HG02852 (cell line): ENCODE data around the gene GREM2.

Experiments
- ATAC-seq: cut with Tn5 transposase; IDR thresholded peaks from one replicate; pipeline ENCODE4 v1.9.1; 2021; ENCODE audit warnings: mild to moderate bottlenecking, moderate library complexity; ENCODE audit not compliant: unreplicated experiment

Gene GREM2

DNA sequence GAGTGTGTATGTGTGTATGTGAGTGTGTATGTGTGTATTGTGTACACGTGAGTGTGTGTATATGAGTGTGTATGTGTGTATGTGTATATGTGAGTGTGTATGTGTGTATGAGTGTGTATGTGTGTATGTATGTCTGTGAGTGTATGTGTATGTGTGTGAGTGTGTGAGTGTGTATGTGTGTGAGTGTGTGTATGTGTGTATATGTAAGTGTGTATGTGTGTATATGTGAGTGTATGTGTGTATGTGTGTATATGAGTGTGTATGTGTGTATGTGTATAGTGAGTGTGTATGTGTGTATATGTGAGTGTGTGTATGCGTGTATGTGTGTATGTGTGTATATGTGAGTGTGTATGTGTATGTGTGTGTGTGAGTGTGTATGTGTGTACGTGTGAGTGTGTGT is 49.2 kb downstream of the GREM2 start:
- ATAC-seq = no peak

GRCh38 chr1:240562111-240562590 is 49.8 kb downstream of the GREM2 start:
- no peak for ATAC-seq

GRCh38 chr1:240559781-240560180 is 52.2 kb downstream of the GREM2 start:
- no peak for ATAC-seq

DNA sequence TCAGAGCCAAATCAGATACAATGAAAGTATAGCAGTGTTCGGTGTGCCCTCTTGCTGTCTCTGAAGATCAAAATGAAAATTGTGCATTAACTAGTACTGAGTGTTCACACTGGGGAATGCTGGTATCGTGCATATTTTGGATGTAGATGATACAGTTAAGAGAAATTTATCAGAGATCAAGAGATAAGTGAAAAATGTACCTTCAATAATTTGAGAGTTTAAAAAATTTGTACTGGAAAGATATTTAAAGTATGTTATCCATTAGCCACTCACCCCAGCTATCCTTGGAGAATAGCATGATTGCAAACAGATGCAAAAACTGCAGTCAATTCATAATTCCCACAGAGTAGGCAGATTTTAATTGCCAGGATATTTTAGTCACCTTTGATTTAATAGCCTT is 56.4 kb downstream of the GREM2 start:
- no peak for ATAC-seq

GRCh38 chr1:240553351-240553750 is 58.6 kb downstream of the GREM2 start:
- no peak for ATAC-seq

DNA sequence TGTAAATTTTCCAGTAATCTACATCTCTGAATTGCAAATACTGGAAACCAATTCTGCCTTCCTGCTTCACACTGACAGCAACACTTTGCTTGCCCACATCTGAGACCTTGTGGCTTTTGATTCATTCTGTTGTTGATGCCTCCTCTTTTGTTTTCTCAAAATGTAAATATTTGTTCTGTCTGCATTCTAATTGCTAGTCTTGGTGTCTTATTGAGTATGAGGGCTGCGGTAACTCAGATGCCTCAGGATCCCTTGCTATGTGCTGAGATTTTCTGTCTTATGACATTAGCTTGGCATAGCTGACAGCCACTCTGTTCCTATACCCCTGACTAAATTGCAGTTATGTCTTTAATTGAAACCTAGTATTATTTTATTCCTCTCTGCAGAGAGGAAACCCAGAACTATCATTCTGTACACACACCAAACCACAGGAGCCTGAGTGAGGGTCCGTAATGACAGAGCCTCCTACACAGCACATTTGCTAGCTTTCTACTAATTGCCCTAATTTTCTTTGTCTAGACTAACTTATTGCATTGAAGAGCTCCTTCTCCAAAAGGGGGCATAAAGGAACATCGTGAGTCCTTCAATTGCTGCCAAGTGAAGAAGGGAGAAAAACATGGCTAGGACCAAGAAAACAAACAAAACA is 72.1 kb downstream of the GREM2 start:
- ATAC-seq = no peak

DNA sequence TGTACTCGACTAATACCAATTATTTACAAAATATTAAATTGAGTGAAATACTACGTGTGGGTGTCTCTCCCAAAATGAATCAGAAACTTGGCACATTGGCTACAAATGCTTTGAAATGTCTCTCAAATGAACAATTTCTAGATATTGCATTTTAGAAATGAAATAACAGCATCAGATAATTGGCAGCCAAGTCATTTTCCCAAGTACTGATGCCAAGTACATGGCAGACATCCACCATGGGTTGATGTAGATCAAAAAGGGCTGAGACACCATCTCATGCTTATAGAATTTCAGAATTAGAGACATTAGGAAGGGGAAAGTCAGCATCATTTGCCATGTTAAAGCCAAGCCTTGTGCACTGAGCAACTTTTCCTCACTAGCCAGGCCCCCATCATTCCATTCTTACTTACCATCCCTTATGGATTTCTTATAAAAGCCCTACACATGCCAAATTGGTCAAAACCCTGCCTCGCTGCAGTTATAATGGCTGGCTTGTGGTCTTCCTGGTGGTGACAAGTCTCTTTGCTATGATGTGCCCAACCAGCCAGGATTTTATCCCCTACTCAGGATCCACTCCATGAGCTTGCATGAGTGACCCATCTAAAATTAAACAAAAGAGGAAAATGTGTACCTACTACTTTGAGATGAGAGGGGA is 73.1 kb downstream of the GREM2 start:
- ATAC-seq = no peak

DNA sequence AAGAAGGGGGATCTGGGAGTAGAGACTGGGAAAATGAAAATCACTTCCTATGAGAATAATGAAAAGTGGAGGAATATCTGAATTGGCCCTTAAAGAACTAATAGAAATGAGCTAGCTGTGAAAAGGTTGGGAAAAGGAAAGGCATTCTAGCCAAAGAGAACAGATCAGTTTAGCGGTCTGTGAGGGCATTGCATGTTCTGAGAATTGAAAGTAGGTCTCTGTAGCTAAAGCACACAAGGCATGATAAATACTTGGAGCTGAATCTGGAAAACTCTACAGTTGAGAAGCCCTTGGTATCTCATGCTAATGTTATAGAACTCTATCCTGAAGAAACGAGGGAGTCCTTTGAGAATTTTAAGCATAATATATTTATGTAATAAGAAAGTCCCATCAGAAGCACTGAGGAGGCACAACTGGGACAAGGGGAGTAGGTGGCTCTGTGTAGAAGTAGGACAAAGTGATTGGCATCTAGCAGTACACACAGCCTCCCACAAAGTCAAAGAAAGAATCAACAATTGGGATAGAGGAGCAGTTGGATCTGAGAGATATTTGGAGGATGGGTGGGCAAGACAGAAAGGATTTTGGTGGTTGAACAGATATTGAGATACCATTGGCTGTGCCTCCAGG is 78.7 kb downstream of the GREM2 start:
- ATAC-seq = no peak

- ATAC-seq = no peak
Observed at GRCh38 chr1:240528591-240528990, 83.4 kb downstream of the GREM2 start.

DNA sequence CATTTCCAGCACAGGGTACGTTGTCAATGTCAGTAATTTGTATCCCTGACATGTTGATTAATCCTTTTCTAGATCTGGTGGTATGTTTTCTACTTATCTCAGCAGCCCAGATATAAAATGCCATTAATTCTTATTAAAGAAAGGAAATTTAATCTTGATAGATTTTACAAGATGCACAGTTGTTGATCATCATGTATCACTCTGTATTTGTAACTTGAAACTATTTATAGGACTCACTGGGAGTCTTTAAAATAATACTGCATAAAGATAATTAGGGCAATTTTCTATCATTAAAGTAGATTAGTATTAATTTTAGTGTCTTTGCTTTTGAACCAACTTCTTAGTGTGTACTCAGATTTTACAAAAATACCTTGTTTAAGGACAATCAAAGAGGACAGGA is 84.9 kb downstream of the GREM2 start:
- no peak for ATAC-seq

DNA sequence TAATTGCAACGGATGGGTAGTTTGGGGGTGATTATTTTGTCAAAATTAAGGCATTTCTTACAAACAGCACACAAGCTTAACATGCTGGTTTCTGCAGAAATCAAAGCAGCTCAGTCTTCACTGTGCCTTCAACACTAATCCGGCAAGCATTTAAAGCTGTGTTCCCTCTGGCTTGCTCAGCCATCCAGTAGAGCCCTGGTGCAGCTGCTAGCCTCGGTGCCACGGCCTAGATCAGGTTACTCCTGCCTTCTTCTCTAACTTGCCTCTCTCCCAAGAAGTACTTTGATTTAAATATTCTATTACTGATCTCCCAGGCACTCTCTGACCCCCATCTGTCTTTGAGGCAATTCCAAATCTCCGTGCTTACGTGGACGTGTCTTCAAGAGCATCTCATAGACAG is 85.6 kb downstream of the GREM2 start:
- ATAC-seq = no peak

DNA sequence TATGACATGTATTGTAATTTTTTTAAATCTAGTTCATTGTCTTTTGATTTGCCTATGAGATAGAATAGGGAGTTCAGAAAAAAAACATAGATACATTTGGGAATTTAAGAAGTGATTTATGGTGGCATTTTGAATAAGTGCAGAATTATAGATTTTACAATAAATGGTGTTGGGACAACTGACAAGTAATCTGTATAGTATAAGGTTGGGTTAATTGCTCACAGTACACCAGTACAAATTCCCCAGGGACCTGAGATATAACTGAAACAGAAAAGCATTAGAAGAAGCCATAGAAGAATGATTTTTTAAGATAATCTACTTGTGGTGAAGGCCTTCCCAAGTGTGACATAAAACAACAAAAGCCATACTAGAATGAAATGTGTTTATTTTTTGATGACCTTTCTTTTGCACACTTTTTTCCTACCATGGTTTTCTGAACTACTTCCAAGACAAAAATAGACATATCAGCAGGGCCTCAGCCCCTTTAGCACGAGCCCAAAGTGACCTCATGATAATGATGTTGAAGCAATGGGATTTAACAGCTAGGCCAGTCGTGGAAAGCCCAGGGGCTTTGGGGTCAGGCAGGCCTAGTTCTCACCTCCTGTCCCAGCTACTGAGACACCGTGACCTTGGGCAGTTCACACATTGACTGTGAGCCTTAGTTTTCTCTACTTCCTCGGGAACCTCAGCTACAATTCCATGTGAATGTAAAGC is 87.4 kb downstream of the GREM2 start:
- ATAC-seq = no peak

GRCh38 chr1:240522122-240522822 is 89.7 kb downstream of the GREM2 start:
- no peak for ATAC-seq

- ATAC-seq = no peak
Observed at GRCh38 chr1:240517891-240518290, 94.1 kb downstream of the GREM2 start.

- no peak for ATAC-seq
Observed at GRCh38 chr1:240516069-240516468, 95.9 kb downstream of the GREM2 start.

DNA sequence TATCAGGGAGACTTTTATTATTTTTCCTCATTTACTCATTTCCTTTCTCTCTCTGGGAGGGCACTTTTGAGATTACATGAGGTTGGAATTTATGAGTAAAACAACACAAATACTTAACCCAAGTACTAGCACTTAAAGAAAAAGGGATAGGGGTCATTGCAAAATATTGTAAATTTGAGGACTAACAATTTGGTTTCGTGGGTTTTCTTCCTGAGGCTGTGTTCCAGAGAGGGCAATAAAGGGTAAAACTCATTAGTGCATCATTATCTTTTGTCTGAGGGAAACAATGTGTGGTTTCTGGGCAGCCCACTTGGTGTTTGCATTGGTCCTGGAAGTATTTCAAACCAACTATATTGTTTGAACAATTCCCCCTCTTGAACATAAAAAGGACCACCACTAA is 96.5 kb downstream of the GREM2 start:
- ATAC-seq = no peak

DNA sequence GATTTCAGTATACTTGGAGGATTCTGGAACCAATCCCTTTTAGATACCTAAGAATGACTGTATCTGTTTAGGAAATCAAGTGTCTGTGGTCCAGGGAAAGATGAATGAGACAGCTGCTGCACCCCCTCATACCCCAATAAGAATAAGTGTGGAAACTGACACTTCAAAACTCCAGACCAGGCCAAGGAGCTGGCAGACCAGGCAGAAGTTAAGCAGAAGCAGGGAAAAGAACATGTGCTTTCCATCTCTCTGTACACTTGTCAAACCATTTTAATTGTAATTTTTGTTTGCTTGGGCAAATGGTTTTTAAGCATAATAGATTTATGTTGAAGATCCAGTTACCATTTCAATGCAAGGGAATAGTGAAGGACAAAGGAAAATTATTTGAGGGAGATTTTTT is 100.2 kb downstream of the GREM2 start:
- no peak for ATAC-seq

- no peak for ATAC-seq
Observed at GRCh38 chr1:240508950-240509349, 103.0 kb downstream of the GREM2 start.

GRCh38 chr1:240508201-240508600 is 103.8 kb downstream of the GREM2 start:
- ATAC-seq = no peak

GRCh38 chr1:240506176-240506575 is 105.8 kb downstream of the GREM2 start:
- no peak for ATAC-seq

- no peak for ATAC-seq
Observed at GRCh38 chr1:240503558-240503957, 108.4 kb downstream of the GREM2 start.
